ENCODE results near the gene HABP2.

The HABP2 gene

GRCh38 chr10:113524539-113525490 lies 28.0 kb upstream of the HABP2 start:
- DNase-seq (ENCODE audit: low read depth, low spot score), result no peak
- no peak overlapping the region for H3K4me3 ChIP-seq (ENCODE audit: low read length)

GRCh38 chr10:113525713-113526112 lies 27.1 kb upstream of the HABP2 start:
- no peak for DNase-seq (ENCODE audit: low read depth, low spot score)

GRCh38 chr10:113527211-113527906 lies 25.5 kb upstream of the HABP2 start:
- H3K4me3 ChIP-seq (ENCODE audit: low read length), result no peak overlapping the region
- no peak for DNase-seq (ENCODE audit: low read depth, low spot score)

More at GRCh38 chr10:113525713-113526112, 27.1 kb upstream of the HABP2 start:
- H3K4me3 ChIP-seq (ENCODE audit: low read length), result no peak overlapping the region

- no peak overlapping the region for H3K4me3 ChIP-seq (ENCODE audit: low read length)
- DNase-seq (ENCODE audit: low read depth, low spot score), result no peak
Measured at GRCh38 chr10:113528876-113529275, 24.0 kb upstream of the HABP2 start.

- no peak overlapping the region for H3K4me3 ChIP-seq (ENCODE audit: low read length)
- no peak for DNase-seq (ENCODE audit: low read depth, low spot score)
Measured at GRCh38 chr10:113529575-113529974, 23.3 kb upstream of the HABP2 start.

- DNase-seq (ENCODE audit: low read depth, low spot score), result no peak
- no peak overlapping the region for H3K4me3 ChIP-seq (ENCODE audit: low read length)
Measured at GRCh38 chr10:113530476-113530875, 22.4 kb upstream of the HABP2 start.

- DNase-seq (ENCODE audit: low read depth, low spot score), result peak; percentile 27
- no peak overlapping the region for H3K4me3 ChIP-seq (ENCODE audit: low read length)
Measured at GRCh38 chr10:113532724-113533123, 20.1 kb upstream of the HABP2 start.

- H3K4me3 ChIP-seq (ENCODE audit: low read length), result no peak overlapping the region
- DNase-seq (ENCODE audit: low read depth, low spot score), result no peak
Measured at GRCh38 chr10:113533801-113534200, 19.1 kb upstream of the HABP2 start.

GRCh38 chr10:113534423-113534822 lies 18.4 kb upstream of the HABP2 start:
- peak; percentile 88 for DNase-seq (ENCODE audit: low read depth, low spot score)

GRCh38 chr10:113537672-113538071 lies 15.2 kb upstream of the HABP2 start:
- no peak for DNase-seq (ENCODE audit: low read depth, low spot score)
- no peak overlapping the region for H3K4me3 ChIP-seq (ENCODE audit: low read length)

More at GRCh38 chr10:113534423-113534822, 18.4 kb upstream of the HABP2 start:
- no peak overlapping the region for H3K4me3 ChIP-seq (ENCODE audit: low read length)

- DNase-seq (ENCODE audit: low read depth, low spot score), result no peak
Measured at GRCh38 chr10:113538151-113538550, 14.7 kb upstream of the HABP2 start.

GRCh38 chr10:113539789-113540188 lies 13.1 kb upstream of the HABP2 start:
- DNase-seq (ENCODE audit: low read depth, low spot score), result no peak
- H3K4me3 ChIP-seq (ENCODE audit: low read length), result no peak overlapping the region

More at GRCh38 chr10:113538151-113538550, 14.7 kb upstream of the HABP2 start:
- H3K4me3 ChIP-seq (ENCODE audit: low read length), result no peak overlapping the region

GRCh38 chr10:113540845-113541548 lies 11.9 kb upstream of the HABP2 start:
- no peak for DNase-seq (ENCODE audit: low read depth, low spot score)
- no peak overlapping the region for H3K4me3 ChIP-seq (ENCODE audit: low read length)

- no peak overlapping the region for H3K4me3 ChIP-seq (ENCODE audit: low read length)
- no peak for DNase-seq (ENCODE audit: low read depth, low spot score)
Measured at GRCh38 chr10:113541549-113541927, 11.3 kb upstream of the HABP2 start.

GRCh38 chr10:113543107-113543955 lies 9.5 kb upstream of the HABP2 start:
- DNase-seq (ENCODE audit: low read depth, low spot score), result no peak
- H3K4me3 ChIP-seq (ENCODE audit: low read length), result no peak overlapping the region

- no peak for DNase-seq (ENCODE audit: low read depth, low spot score)
- no peak overlapping the region for H3K4me3 ChIP-seq (ENCODE audit: low read length)
Measured at GRCh38 chr10:113544392-113544791, 8.5 kb upstream of the HABP2 start.

GRCh38 chr10:113547426-113547825 lies 5.4 kb upstream of the HABP2 start:
- no peak for DNase-seq (ENCODE audit: low read depth, low spot score)
- H3K4me3 ChIP-seq (ENCODE audit: low read length), result no peak overlapping the region

GRCh38 chr10:113549856-113550255 lies 3.0 kb upstream of the HABP2 start:
- no peak for DNase-seq (ENCODE audit: low read depth, low spot score)
- H3K4me3 ChIP-seq (ENCODE audit: low read length), result no peak overlapping the region

GRCh38 chr10:113550365-113550764 lies 2.5 kb upstream of the HABP2 start:
- H3K4me3 ChIP-seq (ENCODE audit: low read length), result no peak overlapping the region
- no peak for DNase-seq (ENCODE audit: low read depth, low spot score)

Data from Jurkat, Clone E6-1 (cell line).